H7 (cell line): ENCODE measurements around the gene HEATR1. TPM values are rescaled to one million over a fixed set of nuclear protein-coding genes. Genes with fewer than 3 reads are reported as not detected.
"Not testable (repeated sequence)": the region's sequence is repeated elsewhere in the genome, so short reads cannot be mapped to it uniquely, and the experiment has no call there.

Experiments used
- DNase-seq: peaks from one replicate; pipeline ENCODE4 v3.0.0; 2012
- H3K27me3 ChIP-seq: 2 replicates; pipeline ENCODE4 v1.6.0; 2011; ENCODE audit warnings: mild to moderate bottlenecking, low read length; ENCODE audit not compliant: control insufficient read depth, insufficient read depth
- H3K36me3 ChIP-seq: replicated peaks from 2 replicates; pipeline ENCODE4 v1.5.1; 2011; ENCODE audit warnings: low read length; ENCODE audit not compliant: control insufficient read depth, insufficient read depth
- H3K4me3 ChIP-seq: 2 replicates; pipeline ENCODE4 v1.5.1; 2011; ENCODE audit warnings: low read depth, mild to moderate bottlenecking, control low read depth, low read length, moderate library complexity; ENCODE audit not compliant: insufficient read depth
- total RNA-seq: library from RNA; depleted of rRNA; stranded (reverse); fragments of >200 nt; shearing (Covaris generic); gene quantifications from 2 replicates; pipeline ENCODE4 v1.2.3, GENCODE V29; 2014

HEATR1 gene
- total RNA-seq, 1 experiment from 2014 or later, result 71.0 TPM

DNA sequence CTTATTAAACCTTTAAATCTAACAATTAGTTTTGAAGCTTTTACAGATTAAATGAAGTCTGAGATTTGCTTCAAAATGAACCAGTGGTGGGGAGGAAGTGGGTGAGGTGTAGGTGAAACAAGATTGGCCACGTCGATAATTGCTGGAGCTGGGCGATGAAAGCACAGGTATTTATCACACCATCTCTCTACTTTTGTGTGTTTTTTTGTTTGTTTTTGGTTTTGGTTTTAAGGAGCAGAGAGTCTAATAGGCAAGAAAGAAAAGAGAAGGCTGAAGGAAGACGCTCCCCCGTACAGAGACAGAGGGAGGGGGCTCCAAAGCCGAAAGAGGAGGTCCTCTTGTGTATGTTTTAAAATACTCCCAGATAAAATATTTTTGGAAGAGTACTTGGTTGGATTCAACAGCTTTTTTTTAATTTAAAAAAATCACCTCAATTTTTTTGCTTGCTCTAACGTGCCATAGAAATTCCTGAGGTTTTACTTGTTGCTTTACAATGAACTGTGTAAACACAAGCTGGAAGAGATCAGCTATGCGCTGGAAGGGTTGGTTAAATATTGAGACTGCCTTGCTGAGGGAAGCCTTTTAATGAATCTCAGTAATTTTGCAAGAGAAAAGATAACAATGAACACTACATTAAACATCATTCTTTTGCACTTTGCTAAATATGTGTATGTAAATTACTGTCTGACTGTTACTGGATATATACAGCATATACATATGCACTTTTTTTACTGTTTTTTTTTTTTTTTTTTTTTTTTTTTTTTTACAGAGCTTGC, 87.2 kb downstream of the HEATR1 start:
- Histone ChIP-seq H3K27me3 (no peaks in the 10 kb centered on the region), H3K36me3 (no peaks in the 10 kb centered on the region), H3K4me3 (no peak overlapping the region)
- no peak for DNase-seq

DNA sequence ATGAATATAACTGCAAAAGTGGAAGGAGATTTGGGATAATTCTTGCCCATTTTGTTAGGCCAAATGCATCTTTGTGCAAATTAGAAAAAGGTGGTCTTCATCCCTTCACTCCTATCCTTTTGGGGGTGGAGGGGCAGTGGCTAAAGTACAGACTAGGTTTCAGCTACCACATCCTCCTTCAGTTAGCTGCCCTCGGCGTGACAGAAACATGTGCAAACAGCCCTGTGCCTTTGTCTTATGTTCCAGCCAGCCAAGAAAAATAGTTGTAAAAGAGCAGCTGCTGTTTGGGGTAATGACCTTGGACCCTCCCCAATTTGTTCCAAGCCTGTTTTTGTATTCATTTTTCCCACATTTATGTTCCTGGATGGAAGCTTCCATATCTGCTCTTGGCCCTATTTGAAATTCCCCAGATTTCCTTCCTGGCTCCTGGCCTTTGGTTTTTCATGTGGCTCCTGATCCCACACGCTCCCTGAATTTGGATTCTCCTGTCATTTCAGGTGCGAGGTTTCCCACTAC, 88.8 kb downstream of the HEATR1 start:
- DNase-seq, result no peak
- Histone ChIP-seq H3K4me3 (no peak overlapping the region), H3K27me3 (no peaks in the 10 kb centered on the region), H3K36me3 (no peaks in the 10 kb centered on the region)

DNA sequence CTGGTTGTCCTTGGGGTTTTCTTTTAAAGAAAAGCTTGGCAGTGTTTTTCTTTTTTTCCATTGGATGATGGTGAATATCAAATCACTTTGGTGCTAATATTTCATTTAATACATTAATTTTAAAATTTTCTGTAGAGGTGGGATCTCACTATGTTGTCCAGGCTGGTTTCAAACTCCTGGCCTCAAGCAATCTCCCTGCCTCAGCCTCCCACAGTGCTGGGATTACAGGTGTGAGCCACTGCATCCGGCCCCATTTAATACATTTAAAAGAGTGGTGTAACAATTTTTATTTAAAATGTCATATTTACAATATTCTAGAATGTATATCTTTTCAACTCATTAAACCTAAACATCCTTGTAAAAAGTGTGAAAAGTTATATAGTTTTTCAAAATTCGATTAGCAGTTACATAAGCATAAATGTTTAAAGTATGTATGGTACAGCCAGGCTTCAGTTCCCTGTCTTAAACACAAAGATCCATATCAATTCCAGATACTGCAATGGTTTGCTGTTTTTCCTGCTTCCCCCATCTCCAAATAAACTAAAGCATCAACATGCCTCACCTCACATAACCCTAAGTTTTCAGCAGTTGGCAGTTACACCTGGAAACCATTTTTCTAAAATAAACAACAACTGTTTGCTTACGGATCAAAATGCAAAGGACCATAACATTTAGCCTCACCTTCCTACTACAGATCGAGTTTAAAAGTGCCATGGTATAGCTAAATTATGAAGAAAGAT, 89.4 kb downstream of the HEATR1 start:
- no peaks in the 10 kb centered on the region for H3K27me3 ChIP-seq
- no peaks in the 10 kb centered on the region for H3K36me3 ChIP-seq
- DNase-seq, result no peak
- no peak overlapping the region for H3K4me3 ChIP-seq

DNA sequence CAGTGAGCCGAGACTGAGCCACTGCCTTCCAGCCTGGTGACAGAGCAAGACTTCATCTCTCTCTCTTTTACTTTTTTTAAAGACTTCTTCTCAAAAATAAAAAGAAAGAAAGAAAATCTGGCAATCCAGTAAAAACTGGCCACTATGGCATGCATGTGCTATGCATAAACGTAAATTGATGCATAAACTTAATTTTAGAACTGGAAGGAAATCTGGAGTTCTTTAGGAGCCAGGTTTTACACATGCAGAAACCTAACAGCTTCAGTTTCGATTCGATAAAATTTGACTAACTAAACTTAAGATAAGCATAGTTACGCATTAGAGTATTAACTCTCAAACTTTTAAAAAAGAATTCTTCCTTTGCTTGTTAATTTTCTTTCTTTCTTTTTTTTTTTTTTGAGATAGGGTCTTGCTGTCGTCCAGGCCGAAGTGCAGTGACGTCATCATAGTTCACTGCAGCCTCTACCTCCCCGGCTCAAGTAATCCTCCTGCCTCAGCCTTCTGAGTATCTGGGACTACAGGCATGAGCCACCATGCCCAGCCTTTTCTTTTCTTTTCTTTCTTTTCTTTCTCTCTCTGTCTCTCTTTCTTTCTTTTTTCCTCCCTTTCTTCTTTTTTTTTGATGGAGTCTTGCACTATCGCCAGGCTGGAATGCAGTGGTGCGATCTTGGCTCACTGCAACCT, 92.4 kb downstream of the HEATR1 start:
- DNase-seq, result no peak
- Histone ChIP-seq H3K27me3 (no peaks in the 10 kb centered on the region), H3K36me3 (no peaks in the 10 kb centered on the region), H3K4me3 (no peak overlapping the region)

DNA sequence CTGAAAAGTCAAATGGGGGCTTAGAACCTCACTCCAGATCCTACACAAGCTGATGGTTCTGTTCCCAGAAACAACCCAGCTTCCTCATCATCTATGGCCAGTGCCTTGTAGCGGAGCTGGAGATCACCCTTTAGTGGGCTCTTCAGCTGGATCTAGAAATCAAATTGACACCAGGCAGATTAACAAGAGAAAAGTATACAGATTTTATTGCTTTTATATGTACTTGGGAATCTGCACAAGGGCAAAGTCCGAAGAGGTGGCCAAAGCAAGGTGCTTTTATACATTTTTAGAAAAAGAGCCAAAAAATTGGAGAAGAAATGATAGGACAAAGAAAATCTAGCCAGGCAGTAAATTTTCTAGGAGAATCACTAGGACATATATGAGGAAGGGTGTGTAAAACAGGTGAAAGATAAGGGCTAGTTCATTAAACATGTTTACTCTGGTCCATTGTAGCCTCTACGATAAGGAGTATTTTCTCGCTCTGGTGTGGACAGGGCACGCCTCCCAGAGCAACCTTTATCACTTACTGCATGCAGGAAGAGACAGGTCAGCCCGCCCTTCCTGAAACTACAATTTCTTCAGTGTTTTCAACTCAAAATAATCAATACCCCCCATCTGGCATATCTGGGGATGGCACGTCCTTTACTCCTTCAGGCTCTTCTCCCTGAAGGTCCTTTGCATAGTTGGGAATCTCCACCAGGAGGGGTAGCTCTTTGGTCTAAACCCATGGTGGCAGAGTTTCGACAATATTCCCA, 94.5 kb downstream of the HEATR1 start:
- no peak overlapping the region for H3K4me3 ChIP-seq
- no peaks in the 10 kb centered on the region for H3K27me3 ChIP-seq
- no peaks in the 10 kb centered on the region for H3K36me3 ChIP-seq
- peak; percentile 40 for DNase-seq

DNA sequence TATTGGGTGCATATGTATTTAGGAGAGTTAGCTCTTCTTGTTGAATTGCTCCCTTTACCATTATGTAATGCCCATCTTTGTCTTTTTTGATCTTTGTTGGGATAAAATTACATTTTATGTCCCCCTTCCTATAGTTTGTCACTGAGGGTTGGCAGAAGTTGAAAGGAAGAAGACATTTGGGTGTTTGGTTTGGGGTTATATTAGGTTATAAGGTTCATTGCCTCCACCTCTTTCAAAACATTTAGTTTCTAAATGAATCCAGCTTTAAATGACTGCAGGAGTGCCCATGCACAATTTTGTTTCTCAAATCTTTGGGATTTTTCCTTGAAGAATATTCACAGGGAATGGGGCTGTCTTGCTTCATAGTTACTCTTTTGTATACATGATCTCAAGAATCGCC, 95.1 kb downstream of the HEATR1 start:
- H3K36me3 ChIP-seq, result no peaks in the 10 kb centered on the region
- DNase-seq, result no peak
- H3K4me3 ChIP-seq, result no peak overlapping the region
- no peaks in the 10 kb centered on the region for H3K27me3 ChIP-seq

DNA sequence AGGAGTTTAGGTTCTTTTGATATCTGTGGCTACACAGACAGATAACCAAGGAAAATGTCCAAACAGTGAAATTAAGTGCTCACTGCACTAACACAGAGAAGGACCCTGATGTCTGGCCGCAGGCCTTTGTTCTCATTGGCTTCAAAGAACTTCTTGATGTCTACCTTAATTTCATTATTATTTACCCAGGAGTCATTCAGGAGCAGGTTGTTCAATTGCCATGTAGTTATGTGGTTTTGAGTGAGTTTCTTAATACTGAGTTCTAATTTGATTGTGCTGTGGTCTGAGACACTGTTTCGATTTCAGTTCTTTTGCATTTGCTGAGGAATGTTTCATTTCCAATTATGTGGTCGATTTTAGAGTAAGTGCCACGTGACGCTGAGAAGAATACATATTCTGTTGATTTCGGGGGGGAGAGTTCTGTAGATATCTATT, 95.7 kb downstream of the HEATR1 start:
- no peak for DNase-seq
- H3K27me3 ChIP-seq, result no peaks in the 10 kb centered on the region

DNA sequence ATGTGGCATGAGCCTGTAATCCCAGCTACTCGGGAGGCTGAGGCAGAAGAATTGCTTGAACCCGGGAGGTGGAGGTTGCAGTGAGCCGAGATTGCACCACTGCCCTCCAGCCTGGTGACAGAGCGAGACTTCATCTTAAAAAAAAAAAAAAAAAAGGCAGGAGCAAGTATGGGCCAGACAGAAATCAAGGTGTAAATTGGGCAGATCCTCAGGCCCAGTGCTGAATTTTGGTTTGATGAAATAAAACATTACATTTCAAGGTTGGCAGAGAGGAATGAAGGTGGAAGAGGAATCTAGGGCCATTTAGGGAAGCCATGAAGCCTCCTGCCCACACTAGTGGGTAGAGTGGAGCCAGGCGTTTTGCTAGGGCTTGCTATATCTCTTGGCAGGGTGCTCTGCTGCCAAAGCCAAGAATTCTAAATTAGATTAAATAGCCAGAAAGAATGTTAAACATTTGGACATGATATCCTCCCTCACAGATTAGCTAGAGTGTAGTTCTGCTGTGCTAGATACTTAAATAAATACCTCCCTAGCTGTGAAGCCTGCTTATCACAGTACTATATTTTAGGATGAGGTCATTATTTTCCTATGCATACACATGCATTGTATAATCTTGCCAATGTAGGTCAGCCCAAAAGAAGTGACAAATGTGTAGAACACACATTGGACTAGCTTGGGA, 97.2 kb downstream of the HEATR1 start:
- DNase-seq, result no peak
- H3K4me3 ChIP-seq, result no peak overlapping the region
- H3K27me3 ChIP-seq, result no peaks in the 10 kb centered on the region
- H3K36me3 ChIP-seq, result no peaks in the 10 kb centered on the region

More for the DNA sequence above, 95.7 kb downstream of the HEATR1 start:
- no peak overlapping the region for H3K4me3 ChIP-seq
- no peaks in the 10 kb centered on the region for H3K36me3 ChIP-seq

DNA sequence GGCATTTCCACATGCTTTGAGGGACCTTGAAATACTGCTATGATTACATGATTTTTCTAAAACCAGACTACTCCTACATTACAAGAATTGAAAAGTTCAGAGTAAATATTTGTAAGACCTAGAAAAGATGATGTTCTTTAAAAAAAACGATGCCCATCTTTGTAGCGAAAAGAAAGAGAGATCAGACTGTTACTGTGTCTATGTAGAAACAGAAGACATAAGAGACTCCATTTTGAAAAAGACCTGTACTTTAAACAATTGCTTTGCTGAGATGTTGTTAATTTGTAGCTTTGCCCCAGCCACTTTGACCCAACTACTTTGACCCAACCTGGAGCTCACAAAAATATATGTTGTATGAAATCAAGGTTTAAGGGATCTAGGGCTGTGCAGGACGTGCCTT, 100.0 kb downstream of the HEATR1 start:
- not testable (repeated sequence) for H3K4me3 ChIP-seq, H3K27me3 ChIP-seq, DNase-seq, H3K36me3 ChIP-seq

DNA sequence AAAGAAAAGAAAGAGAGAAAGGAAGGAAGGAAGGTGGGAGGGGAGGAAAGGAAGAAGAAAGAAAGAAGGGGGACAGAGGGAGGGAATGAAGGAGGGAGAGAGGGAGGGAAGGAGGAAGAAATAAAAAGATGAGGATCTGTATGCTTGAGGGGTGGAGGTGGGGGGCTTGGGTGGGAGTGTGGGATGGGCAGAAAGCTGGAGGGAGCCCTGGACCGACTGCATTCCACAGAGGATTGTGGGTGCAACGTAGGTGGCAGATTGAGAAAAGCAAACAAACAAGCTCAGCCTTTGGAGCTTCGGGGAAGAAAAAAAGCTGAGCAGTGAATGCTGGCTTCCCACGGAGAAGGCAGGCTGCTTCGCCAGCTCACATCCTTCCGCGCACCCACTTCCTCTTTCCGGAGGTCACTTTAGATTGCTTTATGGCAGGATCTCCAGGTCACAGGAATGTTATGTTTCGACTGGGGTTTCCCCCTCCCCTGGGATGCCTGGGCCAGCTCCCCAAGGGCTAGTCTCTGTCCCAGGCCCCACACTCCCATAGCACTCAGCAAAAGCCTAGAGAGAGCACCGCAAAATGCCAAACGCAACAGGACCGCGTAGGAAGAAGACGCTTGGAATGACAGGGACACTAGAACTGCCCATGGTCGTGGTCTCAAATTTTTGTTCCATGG, 101.2 kb downstream of the HEATR1 start:
- H3K36me3 ChIP-seq, result no peaks in the 10 kb centered on the region
- DNase-seq, result peak; percentile 72
- no peaks in the 10 kb centered on the region for H3K27me3 ChIP-seq
- peak overlapping the region; percentile 18 for H3K4me3 ChIP-seq

DNA sequence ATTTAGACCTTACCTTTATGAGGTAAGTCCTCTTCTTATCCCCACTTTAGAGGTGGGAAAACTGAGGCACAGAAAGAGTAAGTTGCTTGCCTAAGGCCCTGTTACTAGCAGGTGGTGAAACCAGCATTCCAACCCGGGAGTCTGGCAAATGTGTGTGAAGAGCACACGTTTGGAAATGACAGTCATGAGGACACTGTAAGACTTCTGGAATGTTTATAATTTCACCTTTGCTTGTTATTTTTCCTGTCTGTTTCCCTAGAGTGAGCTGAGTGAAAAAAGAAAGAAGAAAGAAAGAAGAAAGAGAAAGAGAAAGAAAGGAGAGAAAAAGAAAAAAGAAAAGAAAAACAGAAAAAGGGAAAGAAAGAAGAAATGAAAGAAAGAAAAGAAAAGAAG, 101.7 kb downstream of the HEATR1 start:
- Histone ChIP-seq H3K4me3 (no peak overlapping the region), H3K36me3 (no peaks in the 10 kb centered on the region), H3K27me3 (no peaks in the 10 kb centered on the region)
- no peak for DNase-seq

DNA sequence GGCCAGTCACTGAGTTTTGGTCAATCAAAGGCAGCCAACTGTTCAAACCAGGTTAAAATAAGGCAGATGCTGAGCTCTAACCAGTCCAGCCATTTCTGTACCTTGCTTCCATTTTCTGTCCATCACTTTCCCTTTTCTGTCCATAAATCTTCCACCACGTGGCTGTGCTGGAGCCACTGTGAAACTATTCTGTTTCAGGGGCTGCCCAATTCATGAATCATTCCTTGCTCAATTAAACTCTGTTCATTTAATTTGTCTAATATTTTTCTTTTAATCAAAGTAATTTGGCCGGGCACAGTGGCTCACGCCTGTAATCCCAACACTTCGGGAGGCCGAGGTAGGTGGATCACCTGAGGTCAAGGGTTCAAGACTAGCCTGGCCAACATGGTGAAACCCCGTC, 103.2 kb downstream of the HEATR1 start:
- H3K27me3 ChIP-seq, result no peaks in the 10 kb centered on the region
- H3K36me3 ChIP-seq, result no peaks in the 10 kb centered on the region
- H3K4me3 ChIP-seq, result no peak overlapping the region
- DNase-seq, result no peak
